Skin of body (tissue), 3 donors: ENCODE results near the gene LCP1. TPM values are rescaled to one million over a fixed set of nuclear protein-coding genes. Genes with fewer than 3 reads are reported as not detected.

Experiments used
- DNase-seq: peaks from one replicate; lab custom pipeline; 2025; lab: John Stamatoyannopoulos, UW
- small RNA-seq: library from RNA; depleted of rRNA; stranded (forward); fragments of <200 nt; gene quantifications from one replicate; pipeline ENCODE3, GENCODE V24; 2014; ENCODE audit warnings: low replicate concordance
- total RNA-seq: library from RNA; depleted of rRNA; stranded (reverse); fragments of >200 nt; gene quantifications from one replicate; pipeline ENCODE4 v1.2.3, GENCODE V29; 2014

Gene LCP1
- total RNA-seq, 1 donor from 2014 or later = 46.7 TPM

DNA sequence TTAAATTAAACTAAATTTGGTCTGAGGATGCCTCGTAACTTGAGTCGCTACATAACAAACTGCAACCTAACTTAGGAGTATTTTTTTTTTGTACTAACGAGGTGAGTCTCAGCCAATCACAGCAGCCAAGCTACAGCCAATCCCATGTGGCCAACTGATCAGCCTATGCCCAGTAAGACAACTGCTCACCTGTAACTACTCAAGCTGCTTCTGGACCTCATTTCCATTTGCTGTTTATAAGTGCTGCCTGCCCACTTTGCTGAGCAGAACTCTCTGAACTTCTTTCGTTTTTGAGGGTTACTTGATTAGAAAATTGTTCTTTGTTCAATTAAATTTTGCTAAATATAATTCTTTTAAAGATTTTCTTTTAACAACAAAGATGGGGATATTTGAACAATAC is 81.0 kb downstream of the LCP1 start:
- no peak for DNase-seq

DNA sequence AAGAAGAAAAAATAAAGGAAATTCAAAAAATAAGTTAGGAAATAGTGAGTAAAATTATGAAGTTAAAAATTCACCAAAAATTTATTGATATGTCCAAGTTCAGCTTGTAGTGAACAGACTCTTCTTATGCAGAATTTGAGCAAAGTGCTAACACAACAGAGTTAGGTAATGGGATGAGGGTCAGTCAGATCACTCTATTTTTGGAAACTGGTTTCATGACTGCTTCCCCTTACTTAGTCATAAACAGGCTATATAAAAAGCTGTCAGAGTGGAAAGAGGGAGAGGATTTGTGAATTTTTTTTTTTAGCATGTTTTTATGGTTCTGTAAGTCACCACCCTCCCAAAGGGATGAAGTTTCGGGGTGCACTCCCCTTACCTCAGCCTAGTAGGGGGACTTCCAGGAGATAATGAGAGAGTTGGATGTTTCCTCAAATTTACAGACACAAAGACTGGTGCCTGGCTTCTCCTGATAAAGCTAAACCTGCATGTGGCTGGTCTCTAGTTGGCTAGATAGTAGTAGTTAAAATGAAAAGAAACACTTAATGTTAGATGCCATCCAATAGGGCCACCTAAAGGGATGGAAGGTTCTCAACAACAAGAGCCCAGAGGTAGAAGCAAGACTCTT is 81.7 kb downstream of the LCP1 start:
- DNase-seq = no peak

DNA sequence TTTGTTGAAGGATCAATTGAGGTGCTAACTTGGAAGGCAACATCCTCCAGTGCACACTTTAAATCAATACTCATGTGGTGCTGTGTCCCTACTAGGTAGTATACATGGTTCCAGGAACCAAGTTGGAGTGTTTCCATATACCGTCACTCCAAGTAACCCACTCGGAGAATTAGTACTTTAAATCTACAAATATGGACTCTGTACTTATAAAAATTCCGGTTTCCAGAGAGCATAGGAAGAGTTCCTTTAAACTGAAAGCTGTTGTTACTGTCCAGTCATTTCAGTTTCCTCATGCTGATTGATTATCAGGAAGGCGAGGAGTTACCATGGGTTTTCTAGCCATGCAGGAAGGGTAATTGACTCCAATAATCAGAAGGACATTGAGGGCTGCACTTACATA is 84.3 kb downstream of the LCP1 start:
- no peak for DNase-seq

DNA sequence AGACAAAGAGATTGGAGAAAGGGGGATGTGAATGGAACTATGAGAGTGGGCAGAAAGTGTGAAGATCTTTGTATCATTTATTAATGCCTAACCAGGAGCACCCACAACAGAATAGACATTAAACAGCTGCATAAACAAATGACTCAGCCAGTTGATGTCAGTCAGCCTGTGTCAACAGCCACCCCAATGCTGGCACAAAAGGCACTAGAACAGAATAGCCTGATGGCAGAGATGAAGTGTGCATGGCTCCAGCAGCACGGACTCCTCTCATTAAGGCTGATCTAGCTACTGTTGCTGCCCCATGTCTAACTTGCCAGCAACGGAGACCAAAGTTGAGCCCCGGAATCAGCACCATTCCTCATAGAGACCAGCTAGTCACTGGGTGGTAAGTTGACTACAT is 85.0 kb downstream of the LCP1 start:
- DNase-seq = no peak

DNA sequence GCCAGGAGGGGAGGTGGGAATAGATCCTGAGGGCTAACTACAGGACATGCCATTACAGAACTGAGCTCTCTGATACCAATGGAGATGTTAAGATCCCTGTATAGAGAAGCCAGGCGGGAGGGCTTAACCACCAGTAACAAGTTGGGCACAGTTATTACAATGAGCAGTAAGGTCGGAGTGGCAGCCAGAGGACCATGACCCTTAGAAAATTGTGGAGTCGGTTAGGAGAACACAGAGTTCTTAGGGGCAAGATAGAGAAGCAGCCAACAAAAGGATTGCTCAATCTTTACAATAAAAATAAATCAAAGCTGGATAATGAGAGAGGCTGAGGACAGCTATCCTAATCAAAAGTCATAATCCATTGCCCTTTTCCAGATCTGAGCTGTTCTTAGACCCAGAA is 87.5 kb downstream of the LCP1 start:
- no peak for DNase-seq

DNA sequence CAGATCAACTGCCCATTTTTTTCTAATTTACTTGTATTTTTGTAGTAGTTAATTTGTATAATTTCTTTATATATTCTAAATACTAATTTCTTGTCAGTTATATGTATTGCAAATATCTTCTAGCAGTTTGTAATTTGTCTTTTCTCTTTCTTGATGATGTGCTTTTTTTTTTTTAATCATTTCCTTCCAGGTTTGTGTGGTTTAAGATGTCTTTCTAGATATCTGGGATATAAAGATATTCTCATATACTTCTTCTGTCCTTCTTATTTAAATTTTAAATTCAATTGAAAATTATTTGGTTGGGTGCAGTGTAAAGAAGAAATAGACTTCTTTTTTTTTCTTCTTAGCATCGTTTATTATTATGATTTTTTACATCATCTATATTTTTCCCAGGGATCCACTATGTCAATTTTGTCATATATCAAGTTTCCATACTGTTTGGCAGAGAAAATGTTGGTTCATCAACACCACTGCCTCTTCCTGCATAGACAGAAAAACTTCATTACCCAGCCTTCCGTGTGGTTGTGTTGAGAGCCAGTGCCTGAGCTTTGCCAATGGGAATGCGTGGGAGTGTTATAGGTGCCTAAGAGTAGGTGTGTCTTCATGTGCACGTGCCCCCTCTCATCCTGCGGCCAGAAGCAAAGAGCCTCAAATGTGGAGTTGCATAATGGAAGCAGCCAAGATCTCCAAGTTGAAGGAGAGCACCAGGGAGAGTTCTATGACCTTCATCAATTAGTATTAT is 93.0 kb downstream of the LCP1 start:
- no peak for DNase-seq

DNA sequence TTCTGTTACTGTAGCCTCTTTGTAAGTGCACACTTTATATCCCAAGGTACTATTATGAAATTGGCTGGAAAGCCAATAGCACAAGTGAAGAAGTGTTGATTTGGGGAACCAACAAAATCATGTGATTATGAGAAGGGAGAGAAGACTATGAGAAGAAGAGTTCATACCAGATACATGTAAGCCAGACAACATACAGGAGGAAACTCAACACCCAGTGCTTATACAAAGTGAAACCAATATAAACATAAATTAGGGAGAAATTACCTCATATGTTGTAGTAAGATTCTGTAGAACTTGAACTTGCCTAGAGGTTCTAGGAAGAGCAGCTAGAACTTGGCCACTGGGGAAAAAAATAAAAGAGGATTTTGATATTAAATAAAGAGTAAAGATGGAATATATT is 94.5 kb downstream of the LCP1 start:
- DNase-seq = no peak

DNA sequence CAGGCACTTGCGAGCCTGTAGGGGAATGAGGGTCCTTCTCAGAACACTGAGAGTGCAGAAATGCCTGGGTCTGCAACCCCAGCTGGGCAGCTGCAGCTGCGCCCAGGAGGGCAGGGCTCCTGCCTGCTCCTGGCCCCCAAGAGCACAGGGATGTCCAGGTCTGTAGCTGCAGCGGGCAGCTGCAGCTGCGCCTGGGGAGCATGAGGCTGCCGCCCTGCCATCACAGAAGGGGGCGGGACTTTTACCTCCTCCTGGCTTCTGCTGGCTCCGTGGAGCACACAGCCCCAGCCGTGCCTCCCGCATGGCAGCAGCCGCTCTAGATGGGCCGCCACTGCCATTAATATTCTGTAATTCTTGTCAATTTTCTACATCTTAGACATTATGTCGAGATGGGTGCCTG is 95.0 kb downstream of the LCP1 start:
- no peak for DNase-seq

DNA sequence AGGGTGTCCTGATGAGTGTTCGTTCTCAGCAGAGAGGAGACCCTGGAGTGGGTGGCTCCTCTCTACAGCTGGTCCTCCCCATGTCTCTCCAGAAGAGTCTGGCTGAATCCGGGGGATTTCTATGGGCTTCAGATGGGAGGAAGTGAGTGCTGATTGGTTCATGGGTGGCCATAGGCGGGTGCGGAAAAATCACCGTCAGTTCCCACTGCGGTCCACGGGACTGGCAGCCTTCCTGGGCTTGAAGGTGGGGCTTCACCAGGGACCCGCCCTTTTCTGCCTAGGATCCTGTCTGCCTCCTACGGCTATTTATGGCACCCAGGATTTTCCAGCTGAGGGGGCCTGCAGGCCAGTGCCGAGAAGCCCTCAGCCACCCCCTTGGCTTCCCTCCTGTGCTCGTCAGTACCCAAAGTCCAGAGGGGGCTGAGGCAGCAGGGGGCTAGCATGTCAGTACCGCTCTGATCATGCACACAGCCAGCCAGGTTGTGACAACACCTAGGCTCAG is 95.5 kb downstream of the LCP1 start:
- no peak for DNase-seq

DNA sequence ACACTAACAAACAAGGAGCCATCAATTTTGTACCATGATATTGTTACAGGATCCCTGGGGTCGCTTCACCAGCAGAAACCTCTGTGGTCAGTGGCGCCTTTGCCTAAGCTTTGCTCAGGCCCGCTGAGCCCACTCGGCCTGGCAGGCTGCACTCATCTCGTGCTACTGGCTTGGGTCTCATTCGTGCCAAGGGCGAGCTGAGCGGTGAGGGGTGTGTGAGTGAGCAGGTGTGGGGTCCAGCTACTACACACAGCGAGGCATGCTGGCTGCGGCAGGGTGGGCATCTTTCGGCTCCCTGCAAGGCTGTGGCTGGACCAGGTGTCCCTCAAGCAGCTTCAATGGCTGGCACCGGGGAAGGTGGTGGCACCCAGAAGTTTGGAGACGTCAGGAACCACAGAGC is 96.2 kb downstream of the LCP1 start:
- no peak for DNase-seq

DNA sequence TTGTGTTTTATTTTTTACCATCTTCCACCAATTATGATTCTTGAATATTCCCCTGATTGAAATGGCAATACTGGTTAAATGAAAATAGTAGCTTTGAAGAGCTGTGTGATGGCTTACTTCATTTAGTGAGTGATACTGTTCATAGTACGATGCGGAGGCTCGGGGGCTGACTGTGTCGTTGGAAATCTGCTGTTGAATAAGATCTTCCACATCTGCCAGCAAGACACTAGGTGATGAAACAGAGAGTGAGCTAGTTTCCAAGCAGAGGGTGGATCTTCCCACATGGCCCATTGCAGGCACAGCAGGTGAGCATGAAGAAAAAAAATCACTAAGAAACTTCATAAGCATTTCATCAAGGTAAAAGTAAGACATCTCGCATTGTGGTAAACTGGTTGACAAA is 99.7 kb downstream of the LCP1 start:
- no peak for DNase-seq

DNA sequence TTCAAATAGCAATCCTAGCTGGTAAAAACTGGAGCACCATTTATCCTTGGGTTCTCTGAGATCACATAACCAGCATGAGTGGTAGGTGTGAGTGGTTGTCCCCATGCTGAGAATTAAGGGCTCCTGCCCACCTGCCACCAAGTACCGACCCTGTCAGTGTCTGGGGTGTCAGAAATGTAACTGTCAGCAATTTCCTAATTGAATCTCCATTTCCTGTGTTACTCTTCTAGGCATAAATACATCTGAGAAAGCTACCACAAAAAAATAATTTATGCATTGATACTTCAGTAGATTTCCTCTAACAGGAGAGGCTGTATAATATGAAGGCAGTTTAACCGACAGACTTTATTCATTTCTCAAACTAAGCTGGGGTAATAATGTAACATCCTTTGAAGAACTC is 102.2 kb downstream of the LCP1 start:
- DNase-seq = no peak

DNA sequence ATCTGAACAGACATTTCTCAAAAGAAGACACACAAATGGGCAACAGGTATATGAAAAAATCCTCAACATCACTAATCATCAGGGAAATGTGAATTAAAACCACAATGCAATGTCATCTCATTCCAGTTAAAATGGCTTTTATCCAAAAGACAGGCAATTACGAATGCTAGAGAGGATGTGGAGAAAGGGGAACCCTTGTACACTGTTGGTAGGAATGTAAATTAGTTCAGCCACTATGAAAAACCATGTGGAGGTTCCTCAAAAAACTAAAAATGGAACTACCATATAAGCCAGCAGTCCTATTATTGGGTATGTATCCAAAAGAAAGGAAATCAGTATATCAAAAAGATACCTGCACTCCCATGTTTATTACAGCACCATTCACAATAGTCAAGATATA is 104.7 kb downstream of the LCP1 start:
- DNase-seq = no peak

DNA sequence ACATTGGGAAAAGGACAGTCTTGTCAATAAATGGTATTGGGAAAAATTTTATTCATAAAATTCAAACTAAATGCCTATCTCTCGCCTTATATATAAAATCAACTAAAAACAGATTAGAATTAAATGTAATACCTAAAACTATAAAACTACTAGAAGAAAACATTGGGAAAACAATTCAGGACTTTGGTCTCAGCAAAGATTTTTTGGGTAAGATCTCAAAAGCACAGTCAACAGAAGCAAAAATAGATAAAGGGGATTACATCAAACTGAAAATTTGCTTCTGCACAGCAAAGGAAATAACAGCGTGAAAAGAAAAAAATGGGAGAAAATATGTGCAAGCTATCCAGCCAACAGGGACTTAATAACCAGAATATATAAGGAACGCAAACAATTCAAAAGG is 105.2 kb downstream of the LCP1 start:
- DNase-seq = no peak

Small RNA genes within 50 kb of the gene (small RNA-seq; reads per million reads assigned to genes)
- gene RN7SL288P = not detected

Other genes starting within 250 kb of the LCP1 start
- gene ZC3H13, start 129.4 kb downstream of the LCP1 start, total RNA-seq = 30.0 TPM
- not detected for gene CPB2, start 77.1 kb downstream of the LCP1 start, total RNA-seq
- gene LRRC63, start 29.8 kb upstream of the LCP1 start, total RNA-seq = 0.10 TPM
- 3.9 TPM for gene RUBCNL, start 205.1 kb upstream of the LCP1 start, total RNA-seq